IMR-90 (cell line): ENCODE data around the gene CYP27C1. TPM values are rescaled to one million over a fixed set of nuclear protein-coding genes. Genes with fewer than 3 reads are reported as not detected.

ENCODE experiments used
- ATAC-seq: fragments of 200-7000 bp; cut with Tn5 transposase; 2 replicates; pipeline ENCODE4 v1.9.1; 2020; ENCODE audit warnings: low read depth, mild to moderate bottlenecking, moderate library complexity
- BruUV-seq: library from RNA; stranded (reverse); fragments of 400-500 nt; replicated peaks from 2 replicates; lab custom pipeline; 2021; lab: Mats Ljungman, UMichigan
- CTCF ChIA-PET: fragments of 300-600 bp; formaldehyde crosslinking; extraction: SDS; loops from one replicate; lab custom pipeline; 2021; ENCODE audit warnings: antibody characterized with exemption; lab: Yijun Ruan, JAX
- POLR2A ChIA-PET: fragments of 300-600 bp; sonication (Branson Sonifier 250); formaldehyde crosslinking; loops from one replicate; lab custom pipeline; 2022; ENCODE audit warnings: antibody characterized with exemption; ENCODE audit not compliant: unreplicated experiment; lab: Charles Lee
- DNase-seq: peaks from one replicate; pipeline ENCODE4 v3.0.0; 2013
- H2AFZ ChIP-seq: replicated peaks from 2 replicates; pipeline ENCODE3; 2013; ENCODE audit warnings: low read length, mild to moderate bottlenecking; ENCODE audit not compliant: poor library complexity
- H2AK5ac ChIP-seq: 2 replicates; pipeline ENCODE4 v1.6.1; 2013; ENCODE audit warnings: low read depth, low read length, inconsistent platforms
- H2AK9ac ChIP-seq: replicated peaks from 2 replicates; pipeline ENCODE3; 2013; ENCODE audit warnings: mild to moderate bottlenecking, low read depth, low read length, moderate library complexity; ENCODE audit not compliant: poor library complexity
- H2BK120ac ChIP-seq: 2 replicates; pipeline ENCODE4 v1.6.1; 2013; ENCODE audit warnings: low read depth, low read length, inconsistent platforms
- H2BK15ac ChIP-seq: 3 replicates; pipeline ENCODE4 v1.6.1; 2013; ENCODE audit warnings: low read depth, low read length, inconsistent platforms
- H2BK20ac ChIP-seq: 2 replicates; pipeline ENCODE4 v1.6.1; 2013; ENCODE audit warnings: low read depth, mild to moderate bottlenecking, inconsistent platforms, low read length, moderate library complexity
- H2BK5ac ChIP-seq: 2 replicates; pipeline ENCODE4 v1.6.1; 2013; ENCODE audit warnings: mild to moderate bottlenecking, low read depth, low read length, inconsistent platforms; ENCODE audit not compliant: poor library complexity, severe bottlenecking
- H3K14ac ChIP-seq: replicated peaks from 2 replicates; pipeline ENCODE4 v1.6.1; 2013; ENCODE audit warnings: low read depth, low read length, inconsistent platforms
- H3K18ac ChIP-seq: 2 replicates; pipeline ENCODE4 v1.6.1; 2013; ENCODE audit warnings: low read depth, low read length, control low read depth
- H3K23ac ChIP-seq: 2 replicates; pipeline ENCODE4 v1.6.1; 2013; ENCODE audit warnings: low read depth, low read length, inconsistent platforms
- H3K27ac ChIP-seq: 2 replicates; pipeline ENCODE4 v1.5.1; 2013; ENCODE audit warnings: mild to moderate bottlenecking, control low read depth, low read length; ENCODE audit not compliant: insufficient read depth
- H3K27me3 ChIP-seq: 2 replicates; pipeline ENCODE4 v1.6.1; 2013; ENCODE audit warnings: low read length; ENCODE audit not compliant: control insufficient read depth, insufficient read depth
- H3K36me3 ChIP-seq: 2 replicates; pipeline ENCODE4 v1.6.1; 2013; ENCODE audit warnings: low read length, mixed read lengths; ENCODE audit not compliant: control insufficient read depth, insufficient read depth
- H3K4ac ChIP-seq: 2 replicates; pipeline ENCODE4 v1.6.1; 2013; ENCODE audit warnings: low read depth, low read length, inconsistent platforms
- H3K4me1 ChIP-seq: 2 replicates; pipeline ENCODE4 v1.6.1; 2013; ENCODE audit warnings: low read length, mixed read lengths; ENCODE audit not compliant: control insufficient read depth, insufficient read depth
- H3K4me2 ChIP-seq: 2 replicates; pipeline ENCODE4 v1.6.1; 2013; ENCODE audit warnings: low read depth, mild to moderate bottlenecking, control low read depth, low read length, moderate library complexity
- H3K4me3 ChIP-seq: 2 replicates; pipeline ENCODE4 v1.5.1; 2013; ENCODE audit warnings: low read depth, mild to moderate bottlenecking, control low read depth, low read length, moderate library complexity; ENCODE audit not compliant: insufficient read depth
- H3K56ac ChIP-seq: 2 replicates; pipeline ENCODE4 v1.6.1; 2013; ENCODE audit warnings: low read length, inconsistent platforms; ENCODE audit not compliant: insufficient read depth; ENCODE audit errors: extremely low read depth
- H3K79me1 ChIP-seq, 2 experiments: 2 replicates each; pipeline ENCODE4 v1.6.1; 2013; ENCODE audit warnings: low read length in 2 of 2, inconsistent platforms in 1 of 2, low read depth in 1 of 2
- H3K9ac ChIP-seq: 2 replicates; pipeline ENCODE4 v1.6.1; 2013; ENCODE audit warnings: low read depth, low read length, control low read depth
- H3K9me1 ChIP-seq: 2 replicates; pipeline ENCODE4 v1.6.1; 2013; ENCODE audit warnings: low read length, inconsistent platforms; ENCODE audit not compliant: insufficient read depth
- H3K9me3 ChIP-seq: 2 replicates; pipeline ENCODE4 v1.6.1; 2013; ENCODE audit warnings: low read length; ENCODE audit not compliant: control insufficient read depth, insufficient read depth
- H4K20me1 ChIP-seq: 2 replicates; pipeline ENCODE4 v1.6.1; 2013; ENCODE audit warnings: low read length, inconsistent platforms; ENCODE audit not compliant: insufficient read depth
- H4K5ac ChIP-seq: 2 replicates; pipeline ENCODE4 v1.6.1; 2013; ENCODE audit warnings: mild to moderate bottlenecking, low read depth, low read length, control low read depth
- H4K8ac ChIP-seq, 2 experiments: 2 replicates each; pipeline ENCODE4 v1.6.1; 2013; ENCODE audit warnings: low read depth in 2 of 2, low read length in 2 of 2, control low read depth in 1 of 2, inconsistent platforms in 1 of 2
- H4K91ac ChIP-seq: 2 replicates; pipeline ENCODE4 v1.6.1; 2013; ENCODE audit warnings: low read depth, low read length, inconsistent platforms; ENCODE audit not compliant: insufficient read depth
- BHLHE40 ChIP-seq: fragments of 150-350 bp; IDR thresholded peaks from 2 replicates; pipeline ENCODE4 v1.6.1; 2016; ENCODE audit warnings: mild to moderate bottlenecking, low read depth, low read length
- CEBPB ChIP-seq: IDR thresholded peaks from 2 replicates; pipeline ENCODE4 v1.6.1; 2012; ENCODE audit warnings: low read depth, low read length, improper control_type of control experiment
- CHD1 ChIP-seq: IDR thresholded peaks from 2 replicates; pipeline ENCODE4 v1.6.1; 2012; ENCODE audit warnings: low read depth, low read length, improper control_type of control experiment
- FOS ChIP-seq: fragments of 150-350 bp; IDR thresholded peaks from 2 replicates; pipeline ENCODE4 v1.6.1; 2016; ENCODE audit warnings: low read depth, low read length
- MAFK ChIP-seq: IDR thresholded peaks from 2 replicates; pipeline ENCODE4 v1.6.1; 2012; ENCODE audit warnings: low read depth, low read length, improper control_type of control experiment
- MAZ ChIP-seq: IDR thresholded peaks from 2 replicates; pipeline ENCODE4 v1.6.1; 2012; ENCODE audit warnings: low read depth, mild to moderate bottlenecking, low read length, improper control_type of control experiment, moderate library complexity, borderline replicate concordance
- MXI1 ChIP-seq: IDR thresholded peaks from 2 replicates; pipeline ENCODE4 v1.6.1; 2012; ENCODE audit warnings: low read depth, mild to moderate bottlenecking, low read length, moderate library complexity, borderline replicate concordance
- NFE2L2 ChIP-seq: fragments of 150-350 bp; IDR thresholded peaks from 2 replicates; pipeline ENCODE4 v1.6.1; 2016; ENCODE audit warnings: low read depth, mild to moderate bottlenecking, low read length
- POLR2A ChIP-seq: IDR thresholded peaks from 2 replicates; pipeline ENCODE4 v1.6.1; 2012; ENCODE audit warnings: mild to moderate bottlenecking, low read depth, low read length
- RAD21 ChIP-seq: IDR thresholded peaks from 2 replicates; pipeline ENCODE4 v1.6.1; 2012; ENCODE audit warnings: low read length, improper control_type of control experiment
- RCOR1 ChIP-seq: IDR thresholded peaks from 2 replicates; pipeline ENCODE4 v1.6.1; 2012; ENCODE audit warnings: mild to moderate bottlenecking, low read length, improper control_type of control experiment; ENCODE audit not compliant: insufficient replicate concordance
- RFX5 ChIP-seq: IDR thresholded peaks from 2 replicates; pipeline ENCODE4 v1.8.0; 2012; ENCODE audit warnings: low read depth, mild to moderate bottlenecking, low read length, moderate library complexity
- SMC3 ChIP-seq: fragments of 150-350 bp; IDR thresholded peaks from 2 replicates; pipeline ENCODE4 v1.6.1; 2016; ENCODE audit warnings: low read depth, mild to moderate bottlenecking, antibody characterized with exemption, low read length, moderate library complexity
- WGBS, 2 experiments: methylation state at CpG; one replicate each; pipeline versions ENCODE4 v1.1.5 to v1.1.7; 2013; ENCODE audit warnings: missing lambda C conversion rate in 2 of 2; ENCODE audit not compliant: insufficient read length in 1 of 2; ENCODE audit errors: extremely low coverage in 2 of 2; 5-methylcytosine and 5-hydroxymethylcytosine counted together
- dilution Hi-C: fragments of 300-500 bp; cut with HindIII; formaldehyde crosslinking; loops from one replicate; pipeline ENCODE4 v1.14.3; 2018; ENCODE audit warnings: low sequenced_read_pairs; ENCODE audit not compliant: unreplicated experiment
- in situ Hi-C: fragments of 300-500 bp; cut with MboI; formaldehyde crosslinking; loops from 3 replicates; pipeline ENCODE4 v1.14.3; 2019; ENCODE audit warnings: low sequenced_read_pairs, inconsistent platforms, mixed read lengths
- intact Hi-C: fragments of 100-400 bp; cut with micrococcal nuclease; formaldehyde crosslinking; loops from 2 replicates; pipeline ENCODE4 v1.10.0; 2022
- polyA plus RNA-seq, 3 experiments: library from polyadenylated mRNA; depleted of rRNA; stranded (reverse); fragments of >200 nt; gene quantifications; 2 replicates each; pipeline ENCODE4 v1.2.3, GENCODE V29; 2012; ENCODE audit warnings: low replicate concordance in 1 of 3
- total RNA-seq: library from RNA; depleted of rRNA; stranded (reverse); fragments of >200 nt; gene quantifications from 2 replicates; pipeline ENCODE4 v1.2.3, GENCODE V29; 2012
- TF ChIP-seq, protein P1 (sequence below): fragments of 150-350 bp; IDR thresholded peaks from 2 replicates; pipeline ENCODE4 v1.6.1; 2016; ENCODE audit warnings: low read depth, mild to moderate bottlenecking, low read length, moderate library complexity, borderline replicate concordance
- TF ChIP-seq, protein P2 (sequence below): conservative IDR thresholded peaks from 2 replicates; pipeline ENCODE4 v1.5.1; 2012; ENCODE audit warnings: mild to moderate bottlenecking, low read depth, low read length, improper control_type of control experiment
- TF ChIP-seq, protein P3 (sequence below): fragments of 150-350 bp; IDR thresholded peaks from 2 replicates; pipeline ENCODE4 v1.6.1; 2017; ENCODE audit warnings: mild to moderate bottlenecking, antibody characterized with exemption, low read length, low read depth

CYP27C1 gene
- total and polyA plus RNA-seq, 2 of the 4 experiments (the other 2 are of a cell fraction): not detected

DNA sequence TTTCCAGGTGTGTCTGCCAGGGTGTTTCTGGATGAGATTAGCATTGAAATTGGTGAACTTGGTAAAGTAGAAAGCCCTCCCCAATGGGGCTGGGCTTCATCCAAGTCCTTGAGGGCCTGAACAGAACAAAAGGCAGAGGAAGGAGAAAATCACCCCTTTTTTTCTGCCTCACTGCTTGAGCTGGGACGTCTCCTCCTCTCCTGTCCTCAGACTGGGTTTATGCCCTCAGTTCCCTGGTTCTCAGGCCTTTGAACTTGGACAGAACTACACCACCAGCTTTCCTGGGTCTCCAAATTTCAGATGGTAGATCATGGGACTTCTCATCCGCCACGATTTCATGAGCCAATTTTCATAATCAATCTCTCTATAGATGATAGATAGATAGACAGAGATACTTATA lies 59.4 kb downstream of the CYP27C1 start:
- no peak overlapping the region for H3K18ac ChIP-seq
- no peak overlapping the region for H3K4me3 ChIP-seq
- BruUV-seq: no TSS peak
- WGBS, 2 experiments: 0% methylated on average over 1 of the region's 3 CpGs; no CpG with 5 or more reads in 1 of the 2 experiments
- H2BK20ac ChIP-seq: no peak overlapping the region
- H3K27me3 ChIP-seq: peaks cover 11% of the 10 kb centered on the region
- 0 out of 2 replicates have a peak, but pooled peaks cover 2% of the 10 kb centered on the region for H3K9me1 ChIP-seq
- no peak overlapping the region for H3K9ac ChIP-seq
- no peaks in the 10 kb centered on the region for H3K79me1 ChIP-seq
- H4K8ac ChIP-seq: no peak overlapping the region
- no peak overlapping the region; the same call in 1 of the 2 replicates for H3K23ac ChIP-seq
- ChIA-PET POLR2A (no interaction called here), CTCF (interaction anchor here (1.0 kb wide), 1 partner anchor 21 kb away, joined by 4 read pairs; no protein-coding TSS in a partner anchor)
- H4K91ac ChIP-seq: no peak overlapping the region
- H2BK120ac ChIP-seq: no peak overlapping the region
- no peak overlapping the region for H3K27ac ChIP-seq
- H2BK5ac ChIP-seq: no peak overlapping the region
- no peak for ATAC-seq
- H4K5ac ChIP-seq: no peak overlapping the region
- no peaks in the 10 kb centered on the region for H3K36me3 ChIP-seq
- H2AFZ ChIP-seq: no peak overlapping the region
- peaks cover 6% of the 10 kb centered on the region; the same call in 1 of the 2 replicates for H3K4me1 ChIP-seq
- peaks cover 3% of the 10 kb centered on the region; the same call in 1 of the 2 replicates for H3K9me3 ChIP-seq
- TF ChIP-seq MXI1 (no peak), SMC3 (no peak), CHD1 (no peak), RFX5 (no peak), FOS (no peak), CEBPB (no peak), MAFK (no peak), NFE2L2 (no peak), MAZ (no peak), BHLHE40 (no peak), RAD21 (no peak), POLR2A (no peak), RCOR1 (no peak)
- TF ChIP-seq, protein P1, sequence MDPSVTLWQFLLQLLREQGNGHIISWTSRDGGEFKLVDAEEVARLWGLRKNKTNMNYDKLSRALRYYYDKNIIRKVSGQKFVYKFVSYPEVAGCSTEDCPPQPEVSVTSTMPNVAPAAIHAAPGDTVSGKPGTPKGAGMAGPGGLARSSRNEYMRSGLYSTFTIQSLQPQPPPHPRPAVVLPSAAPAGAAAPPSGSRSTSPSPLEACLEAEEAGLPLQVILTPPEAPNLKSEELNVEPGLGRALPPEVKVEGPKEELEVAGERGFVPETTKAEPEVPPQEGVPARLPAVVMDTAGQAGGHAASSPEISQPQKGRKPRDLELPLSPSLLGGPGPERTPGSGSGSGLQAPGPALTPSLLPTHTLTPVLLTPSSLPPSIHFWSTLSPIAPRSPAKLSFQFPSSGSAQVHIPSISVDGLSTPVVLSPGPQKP: no peak
- TF ChIP-seq, protein P2, sequence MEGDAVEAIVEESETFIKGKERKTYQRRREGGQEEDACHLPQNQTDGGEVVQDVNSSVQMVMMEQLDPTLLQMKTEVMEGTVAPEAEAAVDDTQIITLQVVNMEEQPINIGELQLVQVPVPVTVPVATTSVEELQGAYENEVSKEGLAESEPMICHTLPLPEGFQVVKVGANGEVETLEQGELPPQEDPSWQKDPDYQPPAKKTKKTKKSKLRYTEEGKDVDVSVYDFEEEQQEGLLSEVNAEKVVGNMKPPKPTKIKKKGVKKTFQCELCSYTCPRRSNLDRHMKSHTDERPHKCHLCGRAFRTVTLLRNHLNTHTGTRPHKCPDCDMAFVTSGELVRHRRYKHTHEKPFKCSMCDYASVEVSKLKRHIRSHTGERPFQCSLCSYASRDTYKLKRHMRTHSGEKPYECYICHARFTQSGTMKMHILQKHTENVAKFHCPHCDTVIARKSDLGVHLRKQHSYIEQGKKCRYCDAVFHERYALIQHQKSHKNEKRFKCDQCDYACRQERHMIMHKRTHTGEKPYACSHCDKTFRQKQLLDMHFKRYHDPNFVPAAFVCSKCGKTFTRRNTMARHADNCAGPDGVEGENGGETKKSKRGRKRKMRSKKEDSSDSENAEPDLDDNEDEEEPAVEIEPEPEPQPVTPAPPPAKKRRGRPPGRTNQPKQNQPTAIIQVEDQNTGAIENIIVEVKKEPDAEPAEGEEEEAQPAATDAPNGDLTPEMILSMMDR: no peak
- TF ChIP-seq, protein P3, sequence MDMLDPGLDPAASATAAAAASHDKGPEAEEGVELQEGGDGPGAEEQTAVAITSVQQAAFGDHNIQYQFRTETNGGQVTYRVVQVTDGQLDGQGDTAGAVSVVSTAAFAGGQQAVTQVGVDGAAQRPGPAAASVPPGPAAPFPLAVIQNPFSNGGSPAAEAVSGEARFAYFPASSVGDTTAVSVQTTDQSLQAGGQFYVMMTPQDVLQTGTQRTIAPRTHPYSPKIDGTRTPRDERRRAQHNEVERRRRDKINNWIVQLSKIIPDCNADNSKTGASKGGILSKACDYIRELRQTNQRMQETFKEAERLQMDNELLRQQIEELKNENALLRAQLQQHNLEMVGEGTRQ: no peak
- dilution Hi-C loops (no loop called here), intact Hi-C loops (no loop called here), in situ Hi-C loops (no loop called here)
- no peak overlapping the region for H3K4me2 ChIP-seq
- no peak overlapping the region for H2BK15ac ChIP-seq
- H3K14ac ChIP-seq: no peak overlapping the region
- no peaks in the 10 kb centered on the region for H4K20me1 ChIP-seq
- no peak for DNase-seq
- no peak overlapping the region for H3K4ac ChIP-seq
- no peak overlapping the region for H2AK9ac ChIP-seq
- no peak overlapping the region for H3K56ac ChIP-seq
- H2AK5ac ChIP-seq: no peak overlapping the region
